Superior temporal gyrus (tissue), 1 donor: ENCODE data around the gene FKBP8.

Experiments used
- DNase-seq: peaks from one replicate; pipeline ENCODE4 v3.0.0-alpha.2; 2016; ENCODE audit errors: extremely low spot score

FKBP8 gene

GRCh38 chr19:18502638-18503294 lies 40.6 kb downstream of the FKBP8 start:
- DNase-seq = peak; percentile 46

GRCh38 chr19:18502246-18502637 lies 41.1 kb downstream of the FKBP8 start:
- DNase-seq = no peak

- peak; percentile 7 for DNase-seq
Measured at GRCh38 chr19:18501832-18502231, 41.5 kb downstream of the FKBP8 start.

GRCh38 chr19:18501351-18501750 lies 42.0 kb downstream of the FKBP8 start:
- no peak for DNase-seq

GRCh38 chr19:18500799-18501198 lies 42.6 kb downstream of the FKBP8 start:
- peak; percentile 6 for DNase-seq

GRCh38 chr19:18500376-18500775 lies 43.0 kb downstream of the FKBP8 start:
- DNase-seq = no peak

GRCh38 chr19:18499055-18499775 lies 44.2 kb downstream of the FKBP8 start:
- DNase-seq = no peak

GRCh38 chr19:18496980-18497256 lies 46.5 kb downstream of the FKBP8 start:
- no peak for DNase-seq

- no peak for DNase-seq
Measured at GRCh38 chr19:18496167-18496979, 47.0 kb downstream of the FKBP8 start.

GRCh38 chr19:18495204-18495911 lies 48.0 kb downstream of the FKBP8 start:
- DNase-seq = no peak

GRCh38 chr19:18494267-18494607 lies 49.1 kb downstream of the FKBP8 start:
- no peak for DNase-seq

GRCh38 chr19:18493440-18494266 lies 49.7 kb downstream of the FKBP8 start:
- no peak for DNase-seq

GRCh38 chr19:18491995-18492953 lies 51.1 kb downstream of the FKBP8 start:
- peak; percentile 3 for DNase-seq

- no peak for DNase-seq
Measured at GRCh38 chr19:18490728-18491127, 52.6 kb downstream of the FKBP8 start.

GRCh38 chr19:18489627-18490184 lies 53.7 kb downstream of the FKBP8 start:
- no peak for DNase-seq

GRCh38 chr19:18488838-18489626 lies 54.3 kb downstream of the FKBP8 start:
- DNase-seq = no peak

GRCh38 chr19:18488403-18488723 lies 55.0 kb downstream of the FKBP8 start:
- no peak for DNase-seq

GRCh38 chr19:18487576-18488402 lies 55.6 kb downstream of the FKBP8 start:
- DNase-seq = no peak
